Activated naive CD4-positive, alpha-beta T cell treated with anti-CD3 and anti-CD28 coated beads, Interleukin-2, amount 10 ng/mL, durations not matched to agents 7 days and 5 days (primary cell): ENCODE data around the gene HDAC6.

Experiments used
- CTCF ChIA-PET: fragments of 350-600 bp; sonication (Branson Sonifier 250); formaldehyde crosslinking; loops from one replicate; lab custom pipeline; 2021; ENCODE audit warnings: antibody characterized with exemption; lab: Charles Lee
- DNase-seq: peaks from one replicate; pipeline ENCODE4 v3.0.0-alpha.2; 2020
- H3K27ac Mint-ChIP-seq: one replicate; pipeline ENCODE4 v1.8.0; 2021; ENCODE audit warnings: mild to moderate bottlenecking, moderate library complexity, mixed read lengths
- H3K27me3 Mint-ChIP-seq: one replicate; pipeline ENCODE4 v1.8.0; 2021; ENCODE audit warnings: mild to moderate bottlenecking, mixed read lengths
- H3K36me3 Mint-ChIP-seq: one replicate; pipeline ENCODE4 v1.8.0; 2021; ENCODE audit warnings: mixed read lengths
- H3K4me1 Mint-ChIP-seq: one replicate; pipeline ENCODE4 v1.8.0; 2021; ENCODE audit warnings: mixed read lengths
- H3K4me3 Mint-ChIP-seq: one replicate; pipeline ENCODE4 v1.8.0; 2021; ENCODE audit warnings: mild to moderate bottlenecking, moderate library complexity, mixed read lengths
- H3K9me3 Mint-ChIP-seq: one replicate; pipeline ENCODE4 v1.8.0; 2021; ENCODE audit warnings: mixed read lengths

The HDAC6 gene

DNA sequence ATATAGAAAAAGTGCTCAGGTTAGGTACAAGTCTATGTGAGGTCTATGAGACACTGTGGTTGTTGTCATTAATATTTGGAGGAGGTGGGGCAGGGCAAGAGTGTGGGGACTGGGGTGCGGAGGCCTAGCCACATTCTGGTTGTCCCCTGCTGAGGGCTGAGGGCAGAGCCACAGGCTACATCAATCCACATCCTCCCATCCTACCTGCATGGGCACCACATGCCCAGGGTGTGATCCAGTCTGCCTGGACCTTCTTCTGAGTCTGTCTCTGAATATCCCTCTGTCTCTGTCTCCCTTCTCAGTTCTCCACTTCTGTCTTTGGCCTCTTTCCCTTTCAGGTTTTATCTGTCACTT lies 16.7 kb upstream of the HDAC6 start:
- no peaks in the 10 kb centered on the region for H3K9me3 Mint-ChIP-seq
- no peak overlapping the region for H3K27ac Mint-ChIP-seq
- no peaks in the 10 kb centered on the region for H3K36me3 Mint-ChIP-seq
- no peak overlapping the region for H3K4me3 Mint-ChIP-seq
- peaks cover 46% of the 10 kb centered on the region for H3K27me3 Mint-ChIP-seq
- no peak for DNase-seq
- CTCF ChIA-PET = no interaction called here
- H3K4me1 Mint-ChIP-seq = peaks cover 16% of the 10 kb centered on the region

DNA sequence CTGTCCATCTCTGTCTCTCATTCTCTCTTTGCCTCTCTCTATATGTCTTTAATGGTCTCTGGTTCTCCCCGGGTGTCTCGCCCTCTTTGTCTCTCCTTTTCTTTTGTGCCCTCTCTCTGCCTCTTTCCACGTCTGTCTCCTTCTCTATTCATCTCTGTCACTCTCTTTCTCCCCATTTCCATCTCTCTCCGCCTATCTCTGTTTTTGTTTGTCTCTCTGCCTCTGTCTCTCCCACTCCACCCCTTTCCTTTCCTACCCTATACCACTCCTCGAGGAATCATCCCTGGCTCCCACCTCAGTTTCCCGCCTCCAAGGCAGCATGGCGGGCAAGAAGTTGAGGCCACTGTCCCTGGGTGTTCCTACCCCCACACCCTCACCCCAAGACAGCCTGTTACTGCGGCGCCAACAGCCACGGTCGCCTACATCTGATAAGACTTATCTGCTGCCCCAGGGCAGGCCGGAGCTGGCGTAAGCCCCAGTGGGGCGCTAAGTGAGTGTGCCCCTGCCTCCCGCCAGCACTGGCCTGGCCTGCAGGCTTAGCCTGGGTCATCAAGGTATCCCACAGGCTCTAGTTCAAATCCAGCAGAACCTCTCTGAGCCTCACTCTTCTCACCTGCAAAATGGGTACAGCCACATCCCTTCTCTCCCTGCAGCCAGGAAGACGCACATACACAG lies 16.2 kb upstream of the HDAC6 start:
- no peak overlapping the region for H3K27ac Mint-ChIP-seq
- H3K4me3 Mint-ChIP-seq = no peak overlapping the region
- CTCF ChIA-PET = no interaction called here
- DNase-seq = no peak
- peaks cover 51% of the 10 kb centered on the region for H3K27me3 Mint-ChIP-seq
- H3K9me3 Mint-ChIP-seq = no peaks in the 10 kb centered on the region
- H3K36me3 Mint-ChIP-seq = no peaks in the 10 kb centered on the region
- peaks cover 21% of the 10 kb centered on the region for H3K4me1 Mint-ChIP-seq

- H3K36me3 Mint-ChIP-seq = no peaks in the 10 kb centered on the region
- peaks cover 22% of the 10 kb centered on the region for H3K4me1 Mint-ChIP-seq
- no peaks in the 10 kb centered on the region for H3K9me3 Mint-ChIP-seq
- CTCF ChIA-PET = no interaction called here
- no peak within 1 kb of the TSS for H3K27ac Mint-ChIP-seq
- DNase-seq = no peak
- H3K4me3 Mint-ChIP-seq = no peak within 1 kb of the TSS
- H3K27me3 Mint-ChIP-seq = peaks cover 46% of the 10 kb centered on the region
Measured at GRCh38 chrX:48786341-48786800, 15.5 kb upstream of the HDAC6 start, which contains the start of gene GATA1. GATA1 (plus strand) TSS chrX:48786590; CDS start chrX:48791110, 4,520 bp downstream.

DNA sequence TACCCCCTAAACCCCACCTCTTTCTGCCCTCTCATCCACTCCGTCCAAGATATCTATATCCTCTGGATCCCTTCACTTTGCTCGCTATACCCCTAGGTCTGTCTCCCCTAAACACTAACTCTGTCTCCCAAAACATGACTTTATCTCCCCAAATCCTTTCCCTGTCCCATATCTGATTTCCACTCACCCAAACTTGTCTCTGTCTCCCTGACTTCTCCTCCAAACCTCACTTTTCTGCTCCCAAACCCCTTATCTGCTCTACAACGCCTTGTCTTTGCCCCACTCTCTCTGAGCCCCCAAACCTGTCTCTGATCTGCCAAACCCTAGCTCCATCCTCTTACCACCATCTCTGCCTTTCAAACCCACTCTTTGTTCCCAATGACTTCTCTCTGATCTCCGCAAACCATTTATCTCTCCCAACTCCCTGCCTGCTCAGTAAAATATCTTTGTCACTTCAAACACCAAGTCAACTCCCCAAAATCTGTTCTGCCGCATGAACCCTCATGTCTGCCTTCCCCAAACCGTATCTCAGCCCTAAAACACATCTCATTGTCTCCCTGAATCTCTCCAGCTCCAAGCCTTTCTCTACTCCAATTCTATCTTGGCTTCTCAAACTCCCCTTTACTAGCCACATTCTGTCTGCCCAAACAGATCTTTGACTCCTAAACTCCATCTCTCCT lies 14.9 kb upstream of the HDAC6 start:
- Mint-ChIP-seq H3K9me3 (no peaks in the 10 kb centered on the region), H3K4me1 (peaks cover 22% of the 10 kb centered on the region), H3K36me3 (no peaks in the 10 kb centered on the region), H3K4me3 (no peak overlapping the region), H3K27ac (no peak overlapping the region), H3K27me3 (peaks cover 46% of the 10 kb centered on the region)
- CTCF ChIA-PET = no interaction called here
- no peak for DNase-seq

DNA sequence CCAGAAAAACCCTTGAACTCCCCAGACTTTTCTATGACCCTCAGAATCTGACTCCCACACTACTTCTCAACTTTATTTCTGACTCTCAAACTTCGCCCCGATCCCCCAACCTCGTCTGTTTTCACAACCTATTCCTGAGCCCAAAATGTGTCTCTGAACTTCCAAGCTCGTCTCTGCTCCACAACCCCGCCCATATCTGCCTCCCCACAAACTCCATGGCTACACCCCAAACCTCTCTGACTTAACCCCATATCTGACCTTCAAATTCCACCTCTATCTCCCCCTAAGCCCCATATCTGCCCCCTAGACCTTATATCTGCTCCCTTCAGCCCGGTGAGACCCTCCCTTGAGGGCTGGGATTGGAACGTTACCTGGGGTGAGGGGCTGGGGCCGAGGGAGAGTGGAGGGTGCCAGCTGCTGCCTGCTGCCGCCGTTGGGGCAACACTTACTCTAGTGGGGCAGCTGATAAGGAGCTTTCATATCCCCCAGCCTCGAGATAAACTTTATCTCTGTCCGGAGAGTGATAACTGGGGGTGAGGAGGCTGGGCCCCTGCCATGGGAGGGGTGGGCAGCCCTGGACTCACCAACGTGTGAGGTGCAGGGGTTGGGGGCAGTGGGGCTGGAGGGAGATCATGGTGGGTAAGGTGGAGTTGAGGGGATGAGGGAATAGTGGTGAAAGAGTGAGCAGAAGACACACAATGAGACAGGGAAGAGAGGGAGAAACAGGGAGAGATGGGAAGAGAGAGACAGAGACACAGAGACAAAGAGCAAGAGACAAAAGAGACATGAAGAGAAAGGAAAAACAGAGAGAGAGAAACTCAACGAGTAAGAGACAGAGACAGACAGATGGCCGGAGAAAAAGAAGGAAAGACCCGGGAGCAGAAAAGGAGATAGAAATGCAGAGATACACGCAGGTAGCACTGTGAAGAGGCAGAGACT lies 14.1 kb upstream of the HDAC6 start:
- CTCF ChIA-PET = no interaction called here
- no peak overlapping the region for H3K27ac Mint-ChIP-seq
- peaks cover 46% of the 10 kb centered on the region for H3K27me3 Mint-ChIP-seq
- DNase-seq = no peak
- no peak overlapping the region for H3K4me3 Mint-ChIP-seq
- H3K9me3 Mint-ChIP-seq = no peaks in the 10 kb centered on the region
- no peaks in the 10 kb centered on the region for H3K36me3 Mint-ChIP-seq
- peaks cover 22% of the 10 kb centered on the region for H3K4me1 Mint-ChIP-seq

GRCh38 chrX:48789366-48790220 lies 12.3 kb upstream of the HDAC6 start:
- Mint-ChIP-seq H3K4me1 (peaks cover 22% of the 10 kb centered on the region), H3K27me3 (peaks cover 50% of the 10 kb centered on the region), H3K9me3 (no peaks in the 10 kb centered on the region), H3K4me3 (peak overlapping the region; percentile 28), H3K27ac (peak overlapping the region; percentile 52), H3K36me3 (no peaks in the 10 kb centered on the region)
- DNase-seq = peak; percentile 24
- CTCF ChIA-PET = no interaction called here

DNA sequence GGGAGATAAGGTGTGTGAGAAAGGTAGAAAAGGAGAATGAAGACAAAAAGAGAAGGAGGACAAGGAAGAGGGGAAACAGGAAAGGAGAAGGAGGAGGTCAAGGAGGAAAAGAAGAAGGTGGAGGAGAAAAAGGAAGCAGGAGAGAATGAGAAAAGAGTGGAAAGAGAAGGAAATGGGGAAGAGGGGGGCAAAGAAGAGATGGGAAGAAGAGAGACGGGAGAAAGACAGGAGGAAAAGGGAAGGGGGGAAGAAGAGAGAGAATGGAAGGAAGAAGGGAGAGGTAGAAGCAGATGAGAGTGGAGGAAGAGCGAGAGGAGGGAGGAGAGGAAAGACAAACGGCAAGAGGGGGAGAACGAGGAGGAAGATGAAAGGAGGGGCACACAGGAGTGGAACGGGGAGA lies 11.4 kb upstream of the HDAC6 start:
- no peak for DNase-seq
- Mint-ChIP-seq H3K27me3 (peaks cover 46% of the 10 kb centered on the region), H3K4me1 (peaks cover 22% of the 10 kb centered on the region), H3K27ac (no peak overlapping the region), H3K9me3 (no peaks in the 10 kb centered on the region), H3K36me3 (no peaks in the 10 kb centered on the region), H3K4me3 (no peak overlapping the region)
- CTCF ChIA-PET = no interaction called here

DNA sequence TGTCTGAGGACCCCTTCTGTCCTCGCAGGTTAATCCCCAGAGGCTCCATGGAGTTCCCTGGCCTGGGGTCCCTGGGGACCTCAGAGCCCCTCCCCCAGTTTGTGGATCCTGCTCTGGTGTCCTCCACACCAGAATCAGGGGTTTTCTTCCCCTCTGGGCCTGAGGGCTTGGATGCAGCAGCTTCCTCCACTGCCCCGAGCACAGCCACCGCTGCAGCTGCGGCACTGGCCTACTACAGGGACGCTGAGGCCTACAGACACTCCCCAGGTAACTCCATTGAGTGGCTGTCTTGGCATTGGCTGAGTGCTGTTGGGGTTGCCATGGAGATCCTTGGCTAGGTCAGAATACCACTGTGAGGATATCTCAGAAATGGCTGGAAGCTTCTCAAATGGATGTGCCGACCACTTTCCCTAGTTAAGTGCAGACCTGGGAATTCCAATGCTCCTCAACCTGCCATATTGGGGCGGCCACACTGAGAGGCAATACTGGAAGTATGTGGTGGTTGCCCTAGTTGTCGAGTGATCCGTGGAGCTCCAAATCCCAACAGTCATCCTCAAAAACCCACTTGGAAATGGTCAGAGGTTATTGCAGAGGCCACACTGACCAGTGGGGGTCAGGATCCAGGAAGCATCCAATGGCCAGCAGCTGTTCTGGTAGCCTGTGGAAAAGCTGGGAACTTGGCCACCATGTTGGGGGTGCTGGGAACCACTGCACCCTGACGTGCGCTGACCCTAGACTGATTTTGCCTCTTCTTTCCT lies 10.6 kb upstream of the HDAC6 start:
- Mint-ChIP-seq H3K27me3 (peaks cover 43% of the 10 kb centered on the region), H3K9me3 (no peaks in the 10 kb centered on the region), H3K36me3 (no peaks in the 10 kb centered on the region)

GRCh38 chrX:48792219-48792618 lies 9.6 kb upstream of the HDAC6 start:
- no peak for DNase-seq
- Mint-ChIP-seq H3K4me1 (peaks cover 22% of the 10 kb centered on the region), H3K27ac (no peak overlapping the region), H3K9me3 (no peaks in the 10 kb centered on the region), H3K4me3 (no peak overlapping the region), H3K36me3 (no peaks in the 10 kb centered on the region), H3K27me3 (peaks cover 35% of the 10 kb centered on the region)
- CTCF ChIA-PET = no interaction called here

More for the DNA sequence above, 10.6 kb upstream of the HDAC6 start:
- CTCF ChIA-PET = no interaction called here
- no peak for DNase-seq
- Mint-ChIP-seq H3K4me3 (no peak overlapping the region), H3K4me1 (peaks cover 22% of the 10 kb centered on the region), H3K27ac (no peak overlapping the region)

DNA sequence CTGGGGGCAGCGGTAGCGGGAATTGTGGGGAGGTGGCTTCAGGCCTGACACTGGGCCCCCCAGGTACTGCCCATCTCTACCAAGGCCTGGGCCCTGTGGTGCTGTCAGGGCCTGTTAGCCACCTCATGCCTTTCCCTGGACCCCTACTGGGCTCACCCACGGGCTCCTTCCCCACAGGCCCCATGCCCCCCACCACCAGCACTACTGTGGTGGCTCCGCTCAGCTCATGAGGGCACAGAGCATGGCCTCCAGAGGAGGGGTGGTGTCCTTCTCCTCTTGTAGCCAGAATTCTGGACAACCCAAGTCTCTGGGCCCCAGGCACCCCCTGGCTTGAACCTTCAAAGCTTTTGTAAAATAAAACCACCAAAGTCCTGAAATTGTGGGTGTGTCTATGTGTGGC lies 7.9 kb upstream of the HDAC6 start:
- Mint-ChIP-seq H3K27me3 (peaks cover 18% of the 10 kb centered on the region), H3K4me1 (peaks cover 16% of the 10 kb centered on the region), H3K4me3 (no peak overlapping the region), H3K9me3 (no peaks in the 10 kb centered on the region), H3K36me3 (no peaks in the 10 kb centered on the region), H3K27ac (no peak overlapping the region)
- CTCF ChIA-PET = no interaction called here
- no peak for DNase-seq

- Mint-ChIP-seq H3K9me3 (no peaks in the 10 kb centered on the region), H3K4me1 (peaks cover 12% of the 10 kb centered on the region), H3K36me3 (no peaks in the 10 kb centered on the region), H3K4me3 (no peak overlapping the region), H3K27ac (no peak overlapping the region), H3K27me3 (peaks cover 16% of the 10 kb centered on the region)
- CTCF ChIA-PET = no interaction called here
- no peak for DNase-seq
Measured at GRCh38 chrX:48794340-48794910, 7.4 kb upstream of the HDAC6 start.

- H3K4me1 Mint-ChIP-seq = peaks cover 6% of the 10 kb centered on the region
- no peak overlapping the region for H3K27ac Mint-ChIP-seq
- no peaks in the 10 kb centered on the region for H3K9me3 Mint-ChIP-seq
- peaks cover 10% of the 10 kb centered on the region for H3K27me3 Mint-ChIP-seq
- no peak for DNase-seq
- H3K36me3 Mint-ChIP-seq = no peaks in the 10 kb centered on the region
- H3K4me3 Mint-ChIP-seq = no peak overlapping the region
- CTCF ChIA-PET = no interaction called here
Measured at GRCh38 chrX:48794911-48795515, 6.9 kb upstream of the HDAC6 start.

DNA sequence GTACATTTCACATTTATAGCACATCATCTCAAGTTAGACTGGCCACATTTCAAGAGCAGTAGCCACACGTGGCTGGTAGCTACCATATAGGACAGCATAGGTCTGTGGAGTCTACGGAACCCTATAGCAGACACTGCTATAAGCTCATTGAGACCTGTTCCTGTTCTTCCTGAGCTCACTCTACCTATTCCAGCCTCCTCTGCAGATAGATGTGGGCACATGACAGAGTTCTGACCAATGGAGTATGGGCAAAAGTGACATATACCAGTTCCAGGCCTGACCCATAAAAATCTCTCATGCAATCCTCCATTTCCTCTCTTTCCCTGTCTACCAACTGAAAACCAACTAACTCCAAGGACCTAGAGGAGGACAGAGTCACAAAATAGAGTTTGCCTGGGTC lies 3.5 kb upstream of the HDAC6 start:
- no peaks in the 10 kb centered on the region for H3K9me3 Mint-ChIP-seq
- peaks cover 20% of the 10 kb centered on the region for H3K4me1 Mint-ChIP-seq
- H3K4me3 Mint-ChIP-seq = no peak overlapping the region
- no peak overlapping the region for H3K27ac Mint-ChIP-seq
- H3K27me3 Mint-ChIP-seq = peaks cover 4% of the 10 kb centered on the region
- CTCF ChIA-PET = no interaction called here
- DNase-seq = no peak
- peaks cover 7% of the 10 kb centered on the region for H3K36me3 Mint-ChIP-seq
